HG03442 (cell line): Measurements from ENCODE around the gene CRTAC1.

Source experiments
- ATAC-seq: cut with Tn5 transposase; IDR thresholded peaks from one replicate; pipeline ENCODE4 v1.9.1; 2021; ENCODE audit warnings: mild to moderate bottlenecking, moderate library complexity; ENCODE audit not compliant: unreplicated experiment

CRTAC1 gene

DNA sequence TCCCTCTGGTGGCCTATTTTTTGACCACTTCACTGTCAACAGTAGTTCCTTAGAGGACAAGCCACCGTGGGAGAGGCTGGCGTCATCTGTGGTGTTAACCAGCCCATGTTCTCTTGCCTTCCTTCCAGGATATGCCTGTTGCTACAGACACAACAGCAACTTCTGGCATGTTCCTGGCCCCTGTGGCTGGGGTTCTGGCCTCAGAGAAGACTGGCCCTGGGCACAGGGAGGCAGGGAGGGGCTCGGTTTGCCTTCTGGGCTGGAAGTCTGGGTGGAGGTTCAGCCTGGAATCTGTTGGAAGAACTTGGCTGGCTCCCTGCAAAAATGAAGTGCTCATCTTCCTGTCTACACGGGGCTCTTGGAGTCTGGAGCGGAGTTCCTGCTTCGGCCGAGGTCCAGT, 155.0 kb downstream of the CRTAC1 start:
- ATAC-seq: no peak

DNA sequence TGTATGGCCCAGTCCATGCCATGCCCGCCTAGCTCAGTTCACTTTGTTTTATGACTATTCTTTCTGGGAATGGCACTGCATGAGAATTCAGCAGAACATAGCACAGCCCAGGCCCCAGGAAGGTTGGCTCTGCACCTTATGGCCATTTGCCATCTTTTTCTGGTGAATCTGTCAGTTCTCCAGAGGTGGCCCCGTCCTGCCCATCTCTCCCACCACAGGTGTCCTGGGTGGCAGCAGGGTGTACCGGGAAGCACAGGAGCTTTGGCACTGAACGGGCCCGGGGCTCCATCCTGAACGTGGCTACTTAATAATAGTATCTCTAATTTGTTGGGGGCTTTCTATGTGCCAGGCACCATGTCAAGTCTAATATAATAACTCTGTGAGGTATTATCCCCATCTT, 156.1 kb downstream of the CRTAC1 start:
- ATAC-seq: no peak

DNA sequence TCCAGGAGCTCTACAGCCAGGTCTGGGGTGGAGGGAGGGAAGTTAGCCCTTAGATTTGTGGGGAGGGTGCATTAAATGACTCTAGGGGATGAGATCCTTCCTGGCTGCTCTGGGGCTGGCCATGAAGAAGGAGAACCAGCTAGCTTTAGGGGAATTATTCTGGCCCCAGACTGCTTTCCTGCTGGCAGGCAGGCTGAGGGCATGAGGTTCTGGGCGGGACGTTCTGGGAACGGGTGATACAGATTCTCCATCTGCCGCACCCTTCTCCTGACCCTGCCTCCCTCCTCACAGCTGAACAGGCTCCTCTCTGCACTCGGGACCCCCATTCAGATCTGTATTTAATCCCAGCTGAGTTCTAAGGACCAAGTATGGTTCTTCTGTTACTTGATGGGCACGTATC, 156.9 kb downstream of the CRTAC1 start:
- ATAC-seq: no peak

DNA sequence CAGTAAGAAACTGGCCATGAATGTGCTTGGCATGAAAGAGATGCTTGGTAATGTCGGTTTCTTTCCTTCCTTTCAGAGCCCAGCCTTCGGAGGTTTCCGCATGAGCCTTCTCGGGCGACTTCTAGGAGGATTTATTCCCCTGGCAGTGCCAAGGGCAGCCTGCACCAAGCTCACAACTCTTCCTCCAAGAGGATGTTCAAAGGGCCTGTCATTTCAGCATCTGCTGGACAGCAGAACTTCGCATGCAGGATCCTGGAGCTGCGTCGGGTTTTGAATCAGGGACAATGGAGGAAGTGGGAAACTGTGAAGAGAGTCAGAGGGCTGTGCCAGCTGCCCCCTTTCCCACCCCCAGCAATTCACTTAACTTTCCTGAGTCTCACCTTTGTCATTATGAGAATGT, 159.4 kb downstream of the CRTAC1 start:
- no peak for ATAC-seq

DNA sequence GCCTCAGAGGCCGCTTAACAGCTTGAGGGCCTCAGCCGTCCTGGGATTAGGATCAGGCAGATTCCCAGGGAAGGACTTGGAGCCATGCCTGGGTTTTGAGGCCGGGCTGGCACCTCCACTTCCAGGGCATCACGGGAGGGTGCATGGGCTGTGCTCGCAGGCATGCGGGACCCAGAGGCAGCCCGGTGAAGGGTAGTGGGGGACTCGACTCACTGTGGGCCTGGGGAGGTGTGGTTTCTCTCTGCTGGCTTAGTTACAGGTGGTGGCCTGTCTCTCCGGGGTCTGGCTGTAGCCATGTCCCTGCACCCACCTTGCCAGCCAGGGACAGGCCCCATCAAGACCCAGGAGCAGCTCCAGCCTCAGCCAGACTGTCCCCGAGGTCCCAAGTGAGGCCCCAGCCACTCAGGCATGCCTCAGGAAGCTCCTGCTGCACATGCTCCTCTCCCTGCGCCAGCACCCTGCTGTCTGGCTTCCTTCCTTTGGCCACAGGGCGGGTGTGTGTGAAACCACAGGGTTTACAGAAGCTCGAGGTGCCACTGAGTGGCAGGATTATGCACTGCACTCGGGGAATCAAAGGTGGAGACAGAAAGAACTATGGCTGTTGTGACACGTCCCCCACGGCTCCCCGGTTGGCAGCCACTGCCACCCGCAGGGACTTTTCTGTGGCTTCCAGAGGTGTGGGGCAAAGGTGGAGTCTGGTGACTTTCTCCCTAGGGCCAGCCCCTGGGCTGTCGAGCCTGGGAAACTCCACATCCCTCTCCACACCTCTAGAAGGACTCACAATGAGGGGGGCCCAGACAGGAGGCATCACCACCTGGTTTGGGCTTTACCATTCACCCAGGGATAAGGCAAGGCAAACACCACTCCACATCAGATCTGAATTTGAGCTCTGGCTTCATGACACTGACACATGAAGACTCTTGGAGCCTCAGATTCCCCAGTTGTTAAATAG, 161.1 kb downstream of the CRTAC1 start:
- peak; percentile 97 for ATAC-seq

DNA sequence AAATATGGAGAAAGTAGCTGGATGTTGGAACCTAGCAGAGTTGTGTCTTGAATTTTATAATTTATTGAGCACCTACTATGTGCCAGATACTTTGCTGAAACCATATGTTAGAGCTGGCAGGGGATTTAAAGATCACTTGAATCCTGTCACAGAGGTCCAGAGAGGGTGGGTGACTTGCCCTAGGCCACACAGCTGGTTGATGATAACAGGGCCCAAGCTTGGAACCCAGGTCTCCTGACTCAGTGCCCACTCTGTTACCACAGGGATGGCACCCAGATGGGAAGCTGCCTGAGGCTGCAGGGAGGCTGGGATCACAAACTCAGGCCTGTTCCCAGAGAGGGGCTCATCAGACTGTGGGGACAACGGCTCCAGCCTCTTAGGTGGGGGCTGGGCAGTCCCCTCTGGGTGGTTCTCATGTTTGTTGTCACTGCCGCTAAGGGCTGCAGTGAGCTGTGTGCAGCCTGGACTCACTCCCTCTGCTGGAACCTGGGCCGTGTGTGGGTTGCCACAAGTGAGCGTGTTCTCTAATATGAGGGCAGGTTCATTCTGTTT, 162.2 kb downstream of the CRTAC1 start:
- no peak for ATAC-seq

DNA sequence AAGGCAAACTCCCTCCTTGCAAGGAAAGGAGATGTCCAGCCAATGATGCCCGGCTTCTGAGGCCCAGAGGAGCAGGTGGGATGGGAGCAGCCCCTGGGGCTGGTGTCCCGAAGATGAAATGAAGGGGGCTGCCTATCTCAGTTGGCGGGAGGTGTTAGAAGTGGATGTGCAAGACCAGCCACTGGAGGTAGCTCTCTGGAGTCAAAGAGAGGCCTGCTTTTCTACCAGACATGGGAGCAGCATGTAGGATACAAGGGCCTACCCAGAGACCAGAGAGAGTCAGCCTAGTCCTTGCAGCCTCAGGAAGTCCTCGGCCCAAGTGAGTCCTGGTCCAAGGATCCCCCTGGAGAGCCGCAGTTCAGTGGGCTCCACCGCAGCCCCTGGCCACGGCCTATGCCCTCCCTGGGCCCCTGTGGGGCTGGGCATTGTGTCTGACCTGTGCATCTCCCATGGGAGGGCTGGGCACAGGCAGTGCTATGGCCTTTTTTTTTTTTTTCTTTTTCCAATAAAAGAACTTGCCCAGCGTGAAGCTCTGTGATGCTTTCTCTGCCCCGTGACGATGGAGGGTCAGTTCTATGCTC, 163.1 kb downstream of the CRTAC1 start:
- ATAC-seq: no peak

DNA sequence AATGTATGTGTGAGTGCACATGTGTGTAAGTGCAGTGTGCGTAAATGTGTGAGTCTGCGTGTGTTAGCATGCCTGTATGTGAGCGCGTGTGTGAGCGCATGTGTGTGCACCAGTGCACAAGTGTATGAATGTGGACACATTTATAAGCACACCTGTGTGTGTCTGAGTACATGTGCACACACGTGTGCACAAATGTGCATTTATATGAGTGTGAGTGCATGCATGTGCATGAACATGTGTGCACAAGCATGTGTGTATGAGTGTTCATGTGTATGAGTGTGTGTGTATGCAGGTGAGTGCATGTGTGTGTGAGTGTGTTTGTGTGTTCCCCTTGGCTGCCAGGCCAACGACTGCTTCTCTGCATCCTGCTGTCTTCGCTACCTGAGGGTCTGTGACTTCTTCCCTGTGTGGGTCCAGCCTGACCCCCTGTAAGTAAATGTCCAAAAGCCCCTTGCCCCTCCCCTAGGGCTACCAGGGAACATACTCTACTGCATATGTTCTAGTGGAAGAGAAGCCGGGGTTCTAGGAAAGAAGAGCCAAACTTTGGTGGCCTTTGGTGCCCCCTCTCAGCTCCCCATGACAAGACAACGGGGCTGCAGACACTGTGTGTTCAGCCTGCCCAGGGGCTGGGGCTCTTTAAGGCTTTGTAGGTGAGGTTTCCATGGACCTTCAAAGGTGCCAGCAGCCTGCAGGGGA, 163.7 kb downstream of the CRTAC1 start:
- no peak for ATAC-seq

DNA sequence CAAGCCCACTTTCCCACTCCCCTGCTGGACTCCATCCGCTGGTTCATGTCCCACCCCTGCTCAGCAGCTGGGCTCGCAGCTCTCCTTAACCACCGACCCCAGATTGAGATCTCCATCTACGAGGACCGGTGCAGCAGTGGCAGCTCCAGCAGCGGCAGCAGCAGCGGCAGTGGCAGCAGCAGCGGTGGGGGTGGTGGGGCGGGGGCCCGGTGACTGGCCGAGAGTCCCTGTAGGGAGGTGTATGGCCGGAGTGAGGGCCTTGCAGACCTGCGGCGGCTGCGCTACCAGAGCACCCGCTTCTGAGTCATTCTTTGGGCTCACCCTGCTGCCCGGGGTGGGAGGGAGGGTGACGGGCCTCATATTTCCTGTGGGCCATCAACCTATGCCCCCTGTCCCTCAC, 164.9 kb downstream of the CRTAC1 start:
- ATAC-seq: no peak

DNA sequence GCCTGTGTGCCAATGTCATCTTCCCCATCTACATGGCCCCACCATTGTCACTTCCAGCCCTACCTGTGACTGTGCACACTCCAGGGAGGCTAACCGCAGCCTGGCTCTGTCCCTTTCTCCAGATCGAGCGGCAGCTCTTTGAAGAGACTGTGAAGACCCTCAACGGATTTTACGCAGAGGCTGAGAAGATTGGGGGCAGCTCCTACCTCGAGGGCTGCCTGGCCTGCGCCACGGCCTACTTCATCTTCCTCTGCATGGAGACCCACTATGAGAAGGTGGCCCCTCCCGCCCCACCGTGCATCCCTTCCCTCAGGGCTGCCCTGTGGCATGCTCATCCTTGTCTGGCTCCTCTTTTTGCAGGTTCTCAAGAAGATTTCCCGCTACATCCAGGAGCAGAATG, 166.6 kb downstream of the CRTAC1 start:
- no peak for ATAC-seq

DNA sequence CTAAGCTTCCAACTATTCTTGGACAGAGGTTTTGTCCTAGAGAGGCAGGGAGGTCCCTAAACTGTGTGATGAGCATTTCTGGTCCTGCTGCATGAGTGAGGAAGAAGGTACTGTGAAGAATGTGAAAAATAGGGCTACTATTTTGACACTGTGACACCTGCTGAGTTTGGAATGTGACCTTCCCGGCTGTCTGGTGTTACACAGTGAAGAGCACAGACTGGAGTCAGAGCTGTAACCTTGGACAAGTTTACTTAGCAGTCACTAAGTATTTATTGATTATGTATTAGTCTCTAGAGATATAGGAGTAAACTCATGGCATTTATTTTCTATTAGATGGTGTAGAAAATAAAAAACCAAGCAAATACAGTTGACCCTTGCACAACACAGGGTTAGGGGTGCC, 168.5 kb downstream of the CRTAC1 start:
- ATAC-seq: no peak

DNA sequence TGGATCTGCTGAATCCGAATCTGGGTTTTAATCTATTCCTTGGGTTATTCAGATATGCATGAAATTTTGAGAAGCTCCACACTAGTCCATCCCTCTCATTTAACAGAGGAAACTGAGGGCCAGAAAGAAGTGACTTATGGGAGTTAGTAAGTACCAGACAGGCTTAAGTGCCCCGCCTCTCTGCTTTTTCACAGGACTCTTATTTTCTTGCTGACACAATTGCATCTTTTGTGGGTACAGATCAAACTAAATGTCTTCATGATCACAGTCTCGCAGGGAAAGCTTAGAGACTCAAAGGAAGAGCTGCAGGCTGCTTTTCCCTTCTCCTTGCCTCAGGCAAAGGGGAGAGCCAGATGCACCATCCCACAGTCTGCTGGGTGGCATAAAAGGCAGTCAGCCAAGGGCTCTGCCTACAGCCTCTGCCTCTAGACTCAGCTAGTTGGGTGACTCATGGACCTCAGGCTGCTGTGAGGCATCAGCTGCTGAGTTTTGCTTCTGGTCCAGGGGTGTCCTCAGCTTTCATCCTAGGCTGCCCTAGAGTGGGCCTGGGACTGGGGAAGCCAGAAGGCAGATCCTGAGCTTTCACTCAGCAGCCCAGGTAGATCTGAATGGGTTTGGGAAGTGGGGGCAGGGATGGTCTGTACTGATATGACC, 169.2 kb downstream of the CRTAC1 start:
- no peak for ATAC-seq

DNA sequence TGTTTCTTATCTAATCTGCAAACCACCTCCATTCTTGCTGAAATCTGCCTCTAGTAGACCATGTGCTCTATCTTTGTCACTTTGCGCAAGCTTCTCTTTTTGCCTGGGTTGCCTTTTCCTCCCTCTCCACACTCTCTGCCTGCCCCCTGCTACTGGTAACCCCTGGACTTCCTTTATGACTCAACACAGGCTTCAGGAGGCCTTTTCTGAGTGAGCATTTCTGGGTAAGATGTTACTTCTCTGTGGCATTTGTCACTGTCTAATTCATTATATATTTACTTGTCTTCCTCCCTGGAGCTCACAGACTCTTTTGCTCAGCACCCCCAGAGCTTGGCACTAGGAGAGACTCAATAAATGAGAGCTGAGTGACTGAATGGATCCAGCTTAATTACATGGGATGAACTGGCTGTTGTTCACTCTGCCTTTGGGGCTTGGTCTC, 172.4 kb downstream of the CRTAC1 start:
- no peak for ATAC-seq

DNA sequence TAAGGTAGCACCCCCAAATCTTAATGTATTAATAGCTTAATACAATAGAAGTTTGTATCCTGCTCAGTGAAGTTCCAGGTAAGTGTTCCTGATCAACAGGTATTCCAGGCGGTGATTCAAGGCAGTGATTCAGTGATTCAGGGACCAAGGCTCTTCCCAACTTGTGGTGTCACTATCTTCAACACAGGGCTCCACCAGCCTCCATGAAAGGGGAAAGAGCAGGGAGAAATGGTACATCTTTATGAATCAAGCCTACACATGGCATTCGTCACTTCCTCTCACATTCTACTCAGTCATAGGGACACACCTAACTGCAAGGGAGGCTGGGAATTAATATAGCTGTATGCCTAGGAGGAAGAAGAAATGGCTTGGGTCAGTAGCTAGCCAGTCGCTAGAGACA, 175.7 kb downstream of the CRTAC1 start:
- ATAC-seq: no peak

DNA sequence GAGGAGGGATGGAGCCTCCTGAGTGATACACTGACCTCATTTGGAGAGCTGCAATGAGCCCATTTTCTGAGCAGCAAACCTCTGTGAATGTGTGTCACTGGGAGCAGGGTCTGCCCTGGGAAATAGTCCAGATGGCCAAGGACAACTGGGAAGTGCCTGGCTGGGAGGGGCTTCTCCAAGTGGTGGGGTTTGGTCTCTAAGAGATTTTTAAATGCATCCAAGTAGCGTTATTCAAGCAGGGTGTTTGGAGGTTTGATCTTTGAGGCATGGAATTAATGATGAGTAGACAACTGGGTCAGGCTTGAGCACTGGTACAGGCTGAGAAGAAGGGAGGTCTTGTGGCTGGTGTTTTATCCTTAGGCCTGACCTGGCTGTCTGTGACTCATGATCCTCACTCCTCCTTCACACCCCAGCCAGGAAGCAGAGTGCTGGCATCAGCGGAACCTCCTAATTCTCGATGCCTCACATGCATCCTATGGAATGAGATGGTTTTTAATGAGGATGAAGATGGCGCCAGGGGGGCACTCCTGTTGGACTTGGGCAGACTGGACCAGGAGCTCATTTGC, 177.5 kb downstream of the CRTAC1 start:
- no peak for ATAC-seq

DNA sequence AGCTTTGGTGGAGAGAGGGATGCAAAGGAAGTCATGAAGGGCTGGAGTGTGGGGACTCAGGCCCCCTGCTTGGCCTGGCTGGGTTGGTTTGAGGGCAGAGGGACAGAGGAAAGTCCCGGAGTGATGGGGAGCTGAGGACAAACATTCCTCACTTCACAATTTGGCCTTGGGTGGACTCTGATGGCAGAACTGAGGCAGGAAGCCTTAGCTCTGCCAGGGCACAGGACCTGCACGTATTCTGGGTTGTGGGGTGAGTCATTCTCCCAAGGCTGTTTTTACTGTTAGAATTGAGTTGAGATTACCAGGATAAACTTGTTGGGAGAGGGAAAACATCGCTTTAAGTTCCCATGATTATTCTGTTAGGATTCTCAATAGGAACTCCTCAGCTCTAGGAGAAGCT, 178.1 kb downstream of the CRTAC1 start:
- ATAC-seq: no peak

DNA sequence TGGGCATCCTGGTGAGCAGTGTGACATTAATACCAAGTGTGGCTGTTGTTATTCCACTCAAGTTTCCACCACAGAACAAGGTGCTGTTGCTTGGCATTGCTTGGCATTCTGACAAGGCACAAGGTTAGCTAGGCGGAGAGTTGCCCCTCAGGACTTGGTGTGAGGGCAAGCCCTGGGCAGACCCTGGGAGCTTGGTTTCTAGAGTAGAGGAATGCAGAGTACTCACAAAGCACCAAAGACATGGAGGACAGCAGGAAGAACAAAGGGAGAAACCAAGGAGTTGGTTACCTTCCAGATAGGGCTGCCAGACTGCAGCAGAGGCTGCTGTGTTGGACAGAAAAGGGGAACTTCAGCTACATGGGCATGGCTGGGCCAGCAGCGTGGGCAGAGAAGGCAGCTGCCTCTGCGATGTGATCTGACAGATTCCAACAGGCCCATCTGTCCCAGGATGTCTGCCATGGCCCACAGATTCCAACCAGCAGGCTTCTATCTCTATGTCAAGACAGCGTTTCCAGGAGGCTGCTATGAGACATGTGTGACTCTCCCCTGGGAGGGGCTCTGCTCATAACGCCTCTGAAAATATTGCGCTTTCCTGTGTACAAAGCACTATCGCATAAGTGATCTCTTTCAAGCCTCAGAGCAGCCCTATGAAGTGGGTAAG, 178.9 kb downstream of the CRTAC1 start:
- no peak for ATAC-seq

DNA sequence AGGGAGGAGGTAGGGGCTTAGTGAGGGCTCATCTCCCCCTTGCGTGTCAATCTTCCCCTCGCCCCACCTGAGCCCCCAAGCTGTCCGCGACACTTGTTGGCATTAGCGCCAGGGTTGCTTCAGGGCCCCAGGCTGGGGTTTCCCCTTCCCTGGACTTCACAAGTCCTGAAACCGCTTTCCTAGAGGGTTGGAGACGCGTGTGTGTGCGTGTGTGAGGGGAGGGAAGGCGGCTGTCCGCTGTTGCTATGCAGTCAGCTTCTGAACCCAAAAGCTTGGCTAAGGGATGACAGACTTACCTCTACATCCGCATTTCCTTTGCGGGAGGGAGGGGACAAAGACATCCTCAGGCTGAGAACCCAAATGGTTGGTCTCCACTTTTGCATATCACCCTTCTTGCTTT, 180.0 kb downstream of the CRTAC1 start:
- no peak for ATAC-seq

DNA sequence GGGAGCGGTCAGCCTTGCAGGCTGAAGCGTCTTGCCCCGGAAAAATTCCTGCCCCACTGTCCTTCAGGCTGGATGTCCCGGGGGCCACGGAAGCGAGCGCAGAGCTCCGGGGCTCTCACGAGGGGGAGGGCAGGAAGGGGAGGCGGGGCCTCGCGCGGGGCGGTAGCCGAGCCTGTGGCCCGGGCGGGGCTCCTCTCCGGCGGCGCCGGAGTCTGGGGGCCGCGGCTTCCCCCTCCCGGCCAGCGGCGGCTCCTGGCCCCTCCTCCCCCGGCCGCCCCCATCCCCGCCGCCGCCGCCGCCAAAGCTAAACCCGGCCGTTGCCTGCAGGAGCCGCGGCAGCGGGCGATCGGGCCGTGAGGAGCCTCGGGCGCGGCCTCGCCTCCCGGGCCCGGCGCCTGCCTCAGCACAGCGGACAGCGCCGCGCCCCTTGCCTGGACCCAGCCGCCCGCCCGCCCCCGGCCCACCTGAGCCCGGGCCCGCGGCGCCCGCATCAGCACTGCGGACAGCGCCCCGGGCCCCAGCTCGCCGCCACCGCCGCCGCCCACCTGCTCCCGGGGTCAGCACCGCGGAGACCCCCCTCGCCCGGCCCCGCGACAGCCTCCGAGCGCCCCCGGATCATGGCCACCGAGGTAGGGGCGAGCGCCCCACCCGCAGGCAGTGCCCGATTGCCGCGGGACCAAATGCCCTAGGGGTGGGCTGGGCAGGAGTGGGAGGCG, 180.6 kb downstream of the CRTAC1 start, which contains the start of gene GOLGA7B:
TSS of gene GOLGA7B (plus strand) at position 157 of the 716 bp plus-strand sequence. CDS start at position 618, 461 bp downstream.
- no peak for ATAC-seq
